Neuron (in vitro differentiated cells): Measurements from ENCODE around the gene CNGA2.
"Not testable (repeated sequence)": the region's sequence is repeated elsewhere in the genome, so short reads cannot be mapped to it uniquely, and the experiment has no call there.

ENCODE experiments used
- H2AFZ ChIP-seq: one replicate; pipeline ENCODE4 v1.6.1; 2013; ENCODE audit warnings: low read depth, mild to moderate bottlenecking, inconsistent platforms, low read length, moderate library complexity
- H3K27me3 ChIP-seq: one replicate; pipeline ENCODE4 v1.6.1; 2013; ENCODE audit warnings: low read length; ENCODE audit not compliant: insufficient read depth
- H3K36me3 ChIP-seq: one replicate; pipeline ENCODE4 v1.6.1; 2013; ENCODE audit warnings: low read length; ENCODE audit not compliant: insufficient read depth
- H3K4me1 ChIP-seq: one replicate; pipeline ENCODE4 v1.6.1; 2013; ENCODE audit warnings: low read length; ENCODE audit not compliant: insufficient read depth
- H3K4me3 ChIP-seq: 2 replicates; pipeline ENCODE4 v1.5.1; 2013; ENCODE audit warnings: mild to moderate bottlenecking, low read length, moderate library complexity
- H3K9me3 ChIP-seq: one replicate; pipeline ENCODE4 v1.6.1; 2013; ENCODE audit warnings: low read length

Gene CNGA2

GRCh38 chrX:151734446-151734845, at the start of gene CNGA2:
Gene CNGA2 (plus strand): TSS chrX:151734746. CDS start chrX:151738484, 3,738 bp downstream.
- H3K4me1 ChIP-seq, result no peaks in the 10 kb centered on the region
- peaks cover 8% of the 10 kb centered on the region for H3K27me3 ChIP-seq
- H3K9me3 ChIP-seq, result no peaks in the 10 kb centered on the region
- no peak within 1 kb of the TSS for H3K4me3 ChIP-seq
- H2AFZ ChIP-seq, result no peak within 1 kb of the TSS
- H3K36me3 ChIP-seq, result no peaks in the 10 kb centered on the region

GRCh38 chrX:151687635-151688034, 46.9 kb upstream of the CNGA2 start:
- no peaks in the 10 kb centered on the region for H3K9me3 ChIP-seq
- no peak overlapping the region for H2AFZ ChIP-seq
- no peaks in the 10 kb centered on the region for H3K36me3 ChIP-seq
- peaks cover 2% of the 10 kb centered on the region for H3K27me3 ChIP-seq
- no peaks in the 10 kb centered on the region for H3K4me1 ChIP-seq
- H3K4me3 ChIP-seq, result no peak overlapping the region

GRCh38 chrX:151688695-151689094, 45.9 kb upstream of the CNGA2 start:
- H3K4me1 ChIP-seq, result no peaks in the 10 kb centered on the region
- H2AFZ ChIP-seq, result no peak overlapping the region
- H3K27me3 ChIP-seq, result peaks cover 12% of the 10 kb centered on the region
- no peaks in the 10 kb centered on the region for H3K36me3 ChIP-seq
- no peaks in the 10 kb centered on the region for H3K9me3 ChIP-seq
- H3K4me3 ChIP-seq, result no peak overlapping the region

- no peaks in the 10 kb centered on the region for H3K36me3 ChIP-seq
- peaks cover 27% of the 10 kb centered on the region for H3K27me3 ChIP-seq
- H3K4me1 ChIP-seq, result no peaks in the 10 kb centered on the region
- no peaks in the 10 kb centered on the region for H3K9me3 ChIP-seq
- no peak overlapping the region for H3K4me3 ChIP-seq
- H2AFZ ChIP-seq, result no peak overlapping the region
Measured at GRCh38 chrX:151692825-151693224, 41.7 kb upstream of the CNGA2 start.

- H3K4me3 ChIP-seq, result no peak overlapping the region
- H3K36me3 ChIP-seq, result no peaks in the 10 kb centered on the region
- H3K27me3 ChIP-seq, result peaks cover 27% of the 10 kb centered on the region
- H3K9me3 ChIP-seq, result no peaks in the 10 kb centered on the region
- H3K4me1 ChIP-seq, result no peaks in the 10 kb centered on the region
- H2AFZ ChIP-seq, result no peak overlapping the region
Measured at GRCh38 chrX:151694121-151694520, 40.4 kb upstream of the CNGA2 start.

- Histone ChIP-seq H3K27me3 (peaks cover 27% of the 10 kb centered on the region), H3K4me1 (no peaks in the 10 kb centered on the region), H3K9me3 (no peaks in the 10 kb centered on the region), H3K4me3 (no peak within 1 kb of the TSS), H2AFZ (no peak within 1 kb of the TSS), H3K36me3 (no peaks in the 10 kb centered on the region)
Measured at GRCh38 chrX:151694661-151695582, 39.6 kb upstream of the CNGA2 start, which contains the start of gene PRRG3. Gene PRRG3 (plus strand): TSS chrX:151695458. CDS start chrX:151698815, 3,357 bp downstream.

- Histone ChIP-seq H3K36me3 (no peaks in the 10 kb centered on the region), H3K4me1 (no peaks in the 10 kb centered on the region), H3K27me3 (peaks cover 27% of the 10 kb centered on the region), H3K4me3 (no peak overlapping the region), H2AFZ (no peak overlapping the region), H3K9me3 (no peaks in the 10 kb centered on the region)
Measured at GRCh38 chrX:151695583-151696340, 38.8 kb upstream of the CNGA2 start.

- H3K27me3 ChIP-seq, result peaks cover 27% of the 10 kb centered on the region
- not testable (repeated sequence) for H2AFZ ChIP-seq, H3K9me3 ChIP-seq, H3K4me3 ChIP-seq, H3K36me3 ChIP-seq, H3K4me1 ChIP-seq
Measured at GRCh38 chrX:151697082-151697481, 37.5 kb upstream of the CNGA2 start.

GRCh38 chrX:151697522-151697921, 37.0 kb upstream of the CNGA2 start:
- H3K27me3 ChIP-seq, result peaks cover 25% of the 10 kb centered on the region
- no peaks in the 10 kb centered on the region for H3K4me1 ChIP-seq
- H3K36me3 ChIP-seq, result no peaks in the 10 kb centered on the region
- no peak overlapping the region for H3K4me3 ChIP-seq
- H3K9me3 ChIP-seq, result no peaks in the 10 kb centered on the region
- no peak overlapping the region for H2AFZ ChIP-seq

- Histone ChIP-seq H3K4me3 (no peak overlapping the region), H3K9me3 (no peaks in the 10 kb centered on the region), H3K27me3 (peaks cover 17% of the 10 kb centered on the region), H2AFZ (no peak overlapping the region), H3K36me3 (no peaks in the 10 kb centered on the region), H3K4me1 (no peaks in the 10 kb centered on the region)
Measured at GRCh38 chrX:151698485-151698884, 36.1 kb upstream of the CNGA2 start.

- Histone ChIP-seq H3K9me3 (no peaks in the 10 kb centered on the region), H3K4me1 (no peaks in the 10 kb centered on the region), H3K36me3 (no peaks in the 10 kb centered on the region), H3K4me3 (no peak overlapping the region), H2AFZ (no peak overlapping the region), H3K27me3 (peaks cover 8% of the 10 kb centered on the region)
Measured at GRCh38 chrX:151699746-151700145, 34.8 kb upstream of the CNGA2 start.

- no peaks in the 10 kb centered on the region for H3K9me3 ChIP-seq
- no peak overlapping the region for H2AFZ ChIP-seq
- no peak overlapping the region for H3K4me3 ChIP-seq
- peaks cover 7% of the 10 kb centered on the region for H3K27me3 ChIP-seq
- no peaks in the 10 kb centered on the region for H3K36me3 ChIP-seq
- no peaks in the 10 kb centered on the region for H3K4me1 ChIP-seq
Measured at GRCh38 chrX:151700581-151700980, 34.0 kb upstream of the CNGA2 start.

GRCh38 chrX:151701071-151701470, 33.5 kb upstream of the CNGA2 start:
- H3K4me1 ChIP-seq, result no peaks in the 10 kb centered on the region
- no peaks in the 10 kb centered on the region for H3K9me3 ChIP-seq
- H2AFZ ChIP-seq, result no peak overlapping the region
- H3K36me3 ChIP-seq, result no peaks in the 10 kb centered on the region
- H3K4me3 ChIP-seq, result no peak overlapping the region
- peaks cover 2% of the 10 kb centered on the region for H3K27me3 ChIP-seq
